NB4 (cell line): Measurements from ENCODE around the gene GABPA.

Source experiments
- MYC ChIP-seq: IDR thresholded peaks from 2 replicates; pipeline ENCODE4 v1.6.1; 2011; ENCODE audit warnings: low read depth, low read length
- POLR2A ChIP-seq: IDR thresholded peaks from 2 replicates; pipeline ENCODE4 v1.6.1; 2011; ENCODE audit warnings: mild to moderate bottlenecking; ENCODE audit not compliant: insufficient read length; ENCODE audit errors: extremely low read depth
- TF ChIP-seq, protein P1 (sequence below): IDR thresholded peaks from one replicate; pipeline ENCODE4 v1.5.1; 2012; ENCODE audit warnings: low read depth, low read length
- TF ChIP-seq, protein P2 (sequence below): IDR thresholded peaks from 2 replicates; pipeline ENCODE4 v1.6.1; 2011; ENCODE audit warnings: low read depth, low read length

- TF ChIP-seq, protein P1, sequence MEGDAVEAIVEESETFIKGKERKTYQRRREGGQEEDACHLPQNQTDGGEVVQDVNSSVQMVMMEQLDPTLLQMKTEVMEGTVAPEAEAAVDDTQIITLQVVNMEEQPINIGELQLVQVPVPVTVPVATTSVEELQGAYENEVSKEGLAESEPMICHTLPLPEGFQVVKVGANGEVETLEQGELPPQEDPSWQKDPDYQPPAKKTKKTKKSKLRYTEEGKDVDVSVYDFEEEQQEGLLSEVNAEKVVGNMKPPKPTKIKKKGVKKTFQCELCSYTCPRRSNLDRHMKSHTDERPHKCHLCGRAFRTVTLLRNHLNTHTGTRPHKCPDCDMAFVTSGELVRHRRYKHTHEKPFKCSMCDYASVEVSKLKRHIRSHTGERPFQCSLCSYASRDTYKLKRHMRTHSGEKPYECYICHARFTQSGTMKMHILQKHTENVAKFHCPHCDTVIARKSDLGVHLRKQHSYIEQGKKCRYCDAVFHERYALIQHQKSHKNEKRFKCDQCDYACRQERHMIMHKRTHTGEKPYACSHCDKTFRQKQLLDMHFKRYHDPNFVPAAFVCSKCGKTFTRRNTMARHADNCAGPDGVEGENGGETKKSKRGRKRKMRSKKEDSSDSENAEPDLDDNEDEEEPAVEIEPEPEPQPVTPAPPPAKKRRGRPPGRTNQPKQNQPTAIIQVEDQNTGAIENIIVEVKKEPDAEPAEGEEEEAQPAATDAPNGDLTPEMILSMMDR = no peak
- TF ChIP-seq POLR2A (no peak), MYC (no peak; the same call in 1 of the 2 replicates)
- TF ChIP-seq, protein P2, sequence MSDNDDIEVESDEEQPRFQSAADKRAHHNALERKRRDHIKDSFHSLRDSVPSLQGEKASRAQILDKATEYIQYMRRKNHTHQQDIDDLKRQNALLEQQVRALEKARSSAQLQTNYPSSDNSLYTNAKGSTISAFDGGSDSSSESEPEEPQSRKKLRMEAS = no peak
Observed at GRCh38 chr21:25735646-25736597, 1.1 kb downstream of the GABPA start.
